SK-N-MC (cell line): Measurements from ENCODE around the gene FAM76B.

Experiments
- EZH2 ChIP-seq: fragments of 200-600 bp; sonication (generic); IDR thresholded peaks from one replicate; pipeline ENCODE4 v1.6.1; 2017; ENCODE audit warnings: antibody characterized with exemption
- FOXP2 ChIP-seq: optimal IDR thresholded peaks from 2 replicates; pipeline ENCODE3; 2011; ENCODE audit warnings: mild to moderate bottlenecking, moderate library complexity; ENCODE audit not compliant: insufficient read depth; ENCODE audit errors: extremely low read length, control extremely low read depth

DNA sequence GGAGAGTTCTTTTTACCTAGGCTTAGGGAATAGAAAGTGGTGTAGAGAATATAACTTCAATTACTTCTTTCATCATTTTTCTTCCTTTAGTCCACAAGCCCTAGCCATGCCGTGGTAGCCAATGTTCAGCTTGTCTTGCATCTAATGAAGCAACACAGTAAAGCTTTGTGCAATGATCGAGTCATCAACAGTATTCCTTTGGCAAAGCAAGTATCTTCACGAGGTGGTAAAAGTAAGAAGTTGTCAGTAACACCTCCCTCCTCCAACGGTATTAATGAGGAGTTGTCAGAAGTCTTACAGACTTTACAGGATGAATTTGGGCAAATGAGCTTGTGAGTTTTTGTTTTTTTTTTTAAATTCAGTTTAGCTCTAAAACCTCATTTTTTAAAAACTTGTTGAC, 38.1 kb upstream of the FAM76B start:
- TF ChIP-seq FOXP2 = no peak
- no peak for TF ChIP-seq EZH2
